LNCaP clone FGC (cell line): ENCODE data around the gene SEMA6A.

Experiments
- DNase-seq: peaks from one replicate; pipeline ENCODE4 v3.0.0-alpha.2; 2011; ENCODE audit warnings: low read depth
- H3K4me3 ChIP-seq: 2 replicates; pipeline ENCODE4 v1.5.1; 2011; ENCODE audit warnings: mild to moderate bottlenecking, low read depth, low read length, control low read depth
- CTCF ChIP-seq: IDR thresholded peaks from 2 replicates; pipeline ENCODE4 v1.5.1; 2012; ENCODE audit warnings: mild to moderate bottlenecking; ENCODE audit not compliant: control insufficient read depth, insufficient read depth; ENCODE audit errors: extremely low read depth

The SEMA6A gene

GRCh38 chr5:116593340-116593739 lies 18.7 kb upstream of the SEMA6A start:
- H3K4me3 ChIP-seq: no peak overlapping the region
- TF ChIP-seq CTCF: no peak
- DNase-seq: no peak

GRCh38 chr5:116585227-116585626 lies 10.6 kb upstream of the SEMA6A start:
- no peak for TF ChIP-seq CTCF
- no peak overlapping the region for H3K4me3 ChIP-seq
- DNase-seq: no peak

GRCh38 chr5:116583862-116584222 lies 9.2 kb upstream of the SEMA6A start:
- no peak for DNase-seq
- no peak for TF ChIP-seq CTCF
- H3K4me3 ChIP-seq: no peak overlapping the region

- DNase-seq: no peak
- TF ChIP-seq CTCF: no peak
- no peak overlapping the region for H3K4me3 ChIP-seq
Observed at GRCh38 chr5:116583085-116583861, 8.7 kb upstream of the SEMA6A start.

- DNase-seq: no peak
- no peak for TF ChIP-seq CTCF
- H3K4me3 ChIP-seq: no peak overlapping the region
Observed at GRCh38 chr5:116581910-116582309, 7.3 kb upstream of the SEMA6A start.

- no peak for TF ChIP-seq CTCF
- no peak overlapping the region for H3K4me3 ChIP-seq
- DNase-seq: no peak
Observed at GRCh38 chr5:116579144-116579543, 4.5 kb upstream of the SEMA6A start.

GRCh38 chr5:116578676-116579075 lies 4.1 kb upstream of the SEMA6A start:
- no peak for TF ChIP-seq CTCF
- no peak overlapping the region for H3K4me3 ChIP-seq
- no peak for DNase-seq
